CD14-positive monocyte (primary cell): Measurements from ENCODE around the gene TBC1D19. TPM values are rescaled to one million over a fixed set of nuclear protein-coding genes. Genes with fewer than 3 reads are reported as not detected.

Experiments used
- DNase-seq, 3 donors: peaks; one replicate each; pipeline ENCODE4 v3.0.0-alpha.2; 2011 to 2022
- H2AFZ ChIP-seq: 2 replicates; pipeline ENCODE4 v1.6.0; 2012; ENCODE audit warnings: mild to moderate bottlenecking, low read depth, low read length, inconsistent platforms; ENCODE audit not compliant: insufficient read depth, poor library complexity, severe bottlenecking
- H3K27ac ChIP-seq, 2 donors: 1 replicate in 1 of 2; 2 replicates in 1 of 2; pipeline ENCODE4 v1.5.1; 2012 to 2013; ENCODE audit warnings: low read length in 2 of 2, control low read depth in 1 of 2, inconsistent platforms in 1 of 2, low read depth in 1 of 2, mild to moderate bottlenecking in 1 of 2
- H3K27me3 ChIP-seq, 2 donors: one replicate each; pipeline versions ENCODE4 v1.6.0 to v1.6.1; 2011 to 2013; ENCODE audit warnings: low read length in 2 of 2; ENCODE audit not compliant: control insufficient read depth in 2 of 2, insufficient read depth in 2 of 2
- H3K36me3 ChIP-seq, 2 donors: replicated peaks in 1 of 2; 1 replicate in 1 of 2; 2 replicates in 1 of 2; pipeline versions ENCODE4 v1.5.1 to v1.6.1; 2012 to 2013; ENCODE audit warnings: low read length in 2 of 2, control low read depth in 1 of 2, inconsistent platforms in 1 of 2, mild to moderate bottlenecking in 1 of 2; ENCODE audit not compliant: insufficient read depth in 2 of 2, control insufficient read depth in 1 of 2
- H3K4me1 ChIP-seq, 2 donors: 1 replicate in 1 of 2; 2 replicates in 1 of 2; pipeline versions ENCODE4 v1.5.1 to v1.6.1; 2012 to 2013; ENCODE audit warnings: low read length in 2 of 2, control low read depth in 1 of 2, inconsistent platforms in 1 of 2, mild to moderate bottlenecking in 1 of 2, moderate library complexity in 1 of 2; ENCODE audit not compliant: insufficient read depth in 2 of 2, control insufficient read depth in 1 of 2
- H3K4me2 ChIP-seq: replicated peaks from 2 replicates; pipeline ENCODE3; 2012; ENCODE audit warnings: low read length, moderate library complexity, mild to moderate bottlenecking; ENCODE audit not compliant: poor library complexity, severe bottlenecking; ENCODE audit errors: extremely low read depth
- H3K4me3 ChIP-seq, 3 experiments: fragments of 200-600 bp in 1 of 3; sonication (generic) in 1 of 3; replicated peaks in 1 of 3; 1 replicate in 2 of 3; 2 replicates in 1 of 3; pipeline ENCODE4 v1.5.1; 2011 to 2013; ENCODE audit warnings: low read length in 3 of 3, mild to moderate bottlenecking in 3 of 3, control low read depth in 2 of 3, low read depth in 2 of 3, inconsistent platforms in 1 of 3, moderate library complexity in 1 of 3
- H3K79me2 ChIP-seq: 2 replicates; pipeline ENCODE4 v1.6.0; 2012; ENCODE audit warnings: mild to moderate bottlenecking, control low read depth, inconsistent platforms, low read length, moderate library complexity; ENCODE audit not compliant: insufficient read depth
- H3K9ac ChIP-seq: 2 replicates; pipeline ENCODE4 v1.6.0; 2017; ENCODE audit warnings: low read length, mild to moderate bottlenecking; ENCODE audit not compliant: insufficient read depth, poor library complexity, severe bottlenecking
- H3K9me3 ChIP-seq, 2 donors: replicated peaks in 1 of 2; 1 replicate in 1 of 2; 2 replicates in 1 of 2; pipeline versions ENCODE4 v1.5.1 to v1.6.1; 2012 to 2013; ENCODE audit warnings: low read length in 2 of 2, control low read depth in 1 of 2; ENCODE audit not compliant: control insufficient read depth in 1 of 2, insufficient read depth in 1 of 2
- H4K20me1 ChIP-seq: 2 replicates; pipeline ENCODE4 v1.6.0; 2012; ENCODE audit warnings: mild to moderate bottlenecking, low read length, control low read depth, moderate library complexity; ENCODE audit not compliant: insufficient read depth
- H3K27ac Mint-ChIP-seq, 7 donors: one replicate each; pipeline ENCODE4 v1.8.0; 2020; ENCODE audit warnings: mild to moderate bottlenecking in 7 of 7, mixed read lengths in 7 of 7, moderate library complexity in 6 of 7, inconsistent platforms in 2 of 7
- H3K27me3 Mint-ChIP-seq, 3 donors: one replicate each; pipeline ENCODE4 v1.8.0; 2021 to 2022; ENCODE audit warnings: low read depth in 3 of 3, mild to moderate bottlenecking in 3 of 3, mixed read lengths in 3 of 3, moderate library complexity in 3 of 3, inconsistent platforms in 1 of 3
- H3K36me3 Mint-ChIP-seq, 2 donors: one replicate each; pipeline ENCODE4 v1.8.0; 2020; ENCODE audit warnings: mixed read lengths in 2 of 2, inconsistent platforms in 1 of 2, mild to moderate bottlenecking in 1 of 2
- H3K4me1 Mint-ChIP-seq: one replicate; pipeline ENCODE4 v1.8.0; 2020; ENCODE audit warnings: mild to moderate bottlenecking, mixed read lengths
- H3K4me3 Mint-ChIP-seq, 2 donors: one replicate each; pipeline ENCODE4 v1.8.0; 2020; ENCODE audit warnings: mild to moderate bottlenecking in 2 of 2, mixed read lengths in 2 of 2, moderate library complexity in 1 of 2
- H3K9me3 Mint-ChIP-seq, 7 donors: one replicate each; pipeline ENCODE4 v1.8.0; 2020 to 2022; ENCODE audit warnings: mixed read lengths in 7 of 7, mild to moderate bottlenecking in 6 of 7, moderate library complexity in 6 of 7, inconsistent platforms in 2 of 7
- WGBS: methylation state at CpG from one replicate; pipeline ENCODE4 v1.1.5; 2013; ENCODE audit warnings: missing lambda C conversion rate; ENCODE audit not compliant: insufficient coverage; 5-methylcytosine and 5-hydroxymethylcytosine counted together
- intact Hi-C, 2 donors: fragments of 100-400 bp; cut with micrococcal nuclease; formaldehyde crosslinking; loops; one replicate each; pipeline versions ENCODE4 v1.15.0 to v1.15.1; 2023
- polyA plus RNA-seq, 3 donors: library from polyadenylated mRNA; depleted of rRNA in 1 of 3; unstranded in 2 of 3; stranded (reverse) in 1 of 3; fragments of 300-500 nt in 2 of 3; fragments of >200 nt in 1 of 3; fragmentation: Illumina TruSeq in 2 of 3; gene quantifications; 1 replicate in 2 of 3; 2 replicates in 1 of 3; pipeline ENCODE4 v1.2.3, GENCODE V29; 2012 to 2021
- TF ChIP-seq, protein P1 (sequence below): fragments of 200-600 bp; IDR thresholded peaks from one replicate; pipeline ENCODE4 v1.8.0; 2022; ENCODE audit warnings: antibody characterized with exemption, mild to moderate bottlenecking

TBC1D19 gene
- polyA plus RNA-seq, 3 donors: 0.19 to 0.84 (median 0.33) TPM

DNA sequence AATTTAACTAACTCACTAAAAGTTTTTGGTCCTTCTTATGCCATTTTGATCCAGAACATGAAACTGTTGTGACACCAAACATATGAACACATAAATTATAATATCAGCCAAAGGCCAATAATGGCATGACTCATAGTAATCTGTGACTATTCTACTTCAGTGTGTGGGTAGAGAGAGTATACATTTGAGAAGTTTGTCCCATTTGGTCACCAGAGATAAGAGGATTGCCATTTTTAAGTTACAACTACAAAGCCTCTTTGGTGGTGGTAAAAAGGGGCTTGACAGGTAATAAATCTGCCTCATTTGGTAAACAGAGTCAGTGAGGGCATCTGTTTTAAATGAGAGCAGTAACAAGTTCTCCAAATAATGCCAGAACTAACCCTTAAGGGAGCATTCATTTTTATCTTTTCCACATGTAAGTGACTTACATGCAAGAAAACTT is 117.9 kb downstream of the TBC1D19 start:
- H2AFZ ChIP-seq: no peak overlapping the region
- H3K9ac ChIP-seq: no peak overlapping the region
- intact Hi-C loops: no loop called here
- no peaks in the 10 kb centered on the region for H3K4me1 ChIP-seq
- Mint-ChIP-seq H3K4me1 (no peaks in the 10 kb centered on the region), H3K36me3 (no peaks in the 10 kb centered on the region), H3K4me3 (no peak overlapping the region), H3K27ac (no peak overlapping the region), H3K27me3 (peaks cover 0 to 3% (median 0%) of the 10 kb centered on the region in 3 donors), H3K9me3 (peaks cover 6 to 9% (median 7%) of the 10 kb centered on the region in 7 donors)
- no peak overlapping the region for H3K4me3 ChIP-seq
- no peak overlapping the region for H3K27ac ChIP-seq
- H3K79me2 ChIP-seq: no peaks in the 10 kb centered on the region
- no peaks in the 10 kb centered on the region for H4K20me1 ChIP-seq
- no peaks in the 10 kb centered on the region for H3K27me3 ChIP-seq
- TF ChIP-seq, protein P1, sequence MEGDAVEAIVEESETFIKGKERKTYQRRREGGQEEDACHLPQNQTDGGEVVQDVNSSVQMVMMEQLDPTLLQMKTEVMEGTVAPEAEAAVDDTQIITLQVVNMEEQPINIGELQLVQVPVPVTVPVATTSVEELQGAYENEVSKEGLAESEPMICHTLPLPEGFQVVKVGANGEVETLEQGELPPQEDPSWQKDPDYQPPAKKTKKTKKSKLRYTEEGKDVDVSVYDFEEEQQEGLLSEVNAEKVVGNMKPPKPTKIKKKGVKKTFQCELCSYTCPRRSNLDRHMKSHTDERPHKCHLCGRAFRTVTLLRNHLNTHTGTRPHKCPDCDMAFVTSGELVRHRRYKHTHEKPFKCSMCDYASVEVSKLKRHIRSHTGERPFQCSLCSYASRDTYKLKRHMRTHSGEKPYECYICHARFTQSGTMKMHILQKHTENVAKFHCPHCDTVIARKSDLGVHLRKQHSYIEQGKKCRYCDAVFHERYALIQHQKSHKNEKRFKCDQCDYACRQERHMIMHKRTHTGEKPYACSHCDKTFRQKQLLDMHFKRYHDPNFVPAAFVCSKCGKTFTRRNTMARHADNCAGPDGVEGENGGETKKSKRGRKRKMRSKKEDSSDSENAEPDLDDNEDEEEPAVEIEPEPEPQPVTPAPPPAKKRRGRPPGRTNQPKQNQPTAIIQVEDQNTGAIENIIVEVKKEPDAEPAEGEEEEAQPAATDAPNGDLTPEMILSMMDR: no peak
- H3K9me3 ChIP-seq: no peaks in the 10 kb centered on the region
- no peak overlapping the region for H3K4me2 ChIP-seq
- no peak for DNase-seq
- H3K36me3 ChIP-seq: no peaks in the 10 kb centered on the region

DNA sequence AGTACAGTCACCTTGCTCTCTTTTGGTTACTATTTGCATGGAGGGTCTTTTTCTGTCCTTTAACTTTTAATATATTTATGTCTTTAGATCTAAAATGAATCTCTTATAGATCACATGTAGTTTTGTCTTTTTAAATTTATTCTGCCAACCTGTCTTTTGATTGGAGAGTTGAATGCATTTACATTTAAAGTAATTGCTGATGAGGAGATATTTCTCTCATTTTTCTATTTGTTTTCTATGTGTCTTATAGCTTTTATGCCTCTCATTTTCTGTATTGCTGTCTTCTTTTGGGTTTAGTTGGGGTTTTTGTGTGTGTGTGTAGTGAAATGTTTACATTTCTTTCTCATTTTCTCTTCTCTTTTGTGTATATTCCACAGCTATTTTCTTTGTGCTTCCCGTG is 123.5 kb downstream of the TBC1D19 start:
- H3K36me3 ChIP-seq: no peaks in the 10 kb centered on the region
- TF ChIP-seq, protein P1: no peak
- Mint-ChIP-seq H3K27me3 (peaks cover 0 to 5% (median 0%) of the 10 kb centered on the region in 3 donors), H3K36me3 (peaks cover 0 to 3% of the 10 kb centered on the region in 2 donors), H3K9me3 (peaks cover 0 to 7% (median 3%) of the 10 kb centered on the region in 7 donors), H3K4me1 (peaks cover 13% of the 10 kb centered on the region), H3K4me3 (no peak overlapping the region), H3K27ac (peak overlapping the region in 1 of 7 donors; percentile 26)
- H2AFZ ChIP-seq: no peak overlapping the region
- H3K79me2 ChIP-seq: no peaks in the 10 kb centered on the region
- H3K27me3 ChIP-seq: no peaks in the 10 kb centered on the region
- no peak for DNase-seq
- H3K27ac ChIP-seq: no peak overlapping the region
- H3K4me3 ChIP-seq: no peak overlapping the region
- no peaks in the 10 kb centered on the region for H3K9me3 ChIP-seq
- H3K4me1 ChIP-seq: peaks cover 7 to 8% of the 10 kb centered on the region in 2 donors
- intact Hi-C loops: no loop called here
- no peaks in the 10 kb centered on the region for H4K20me1 ChIP-seq
- WGBS: no CpG with 5 or more reads among the region's 1 CpG
- H3K9ac ChIP-seq: no peak overlapping the region
- no peak overlapping the region for H3K4me2 ChIP-seq
